Effector memory CD4-positive, alpha-beta T cell (primary cell): ENCODE results near the gene BRI3BP.

Experiments used
- DNase-seq, 3 donors: peaks; one replicate each; pipeline ENCODE4 v3.0.0-alpha.2; 2020
- H3K27ac ChIP-seq: 2 replicates; pipeline ENCODE4 v1.7.0; 2013; ENCODE audit warnings: mild to moderate bottlenecking, low read length, moderate library complexity; ENCODE audit not compliant: insufficient read depth, poor library complexity, severe bottlenecking
- H3K27me3 ChIP-seq: replicated peaks from 2 replicates; pipeline ENCODE4 v1.7.0; 2013; ENCODE audit warnings: mild to moderate bottlenecking, low read length; ENCODE audit not compliant: insufficient read depth, control insufficient read depth, poor library complexity, severe bottlenecking
- H3K36me3 ChIP-seq: 2 replicates; pipeline ENCODE4 v1.7.0; 2013; ENCODE audit warnings: mild to moderate bottlenecking, low read length, moderate library complexity; ENCODE audit not compliant: control insufficient read depth, insufficient read depth
- H3K4me1 ChIP-seq: 2 replicates; pipeline ENCODE4 v1.7.0; 2013; ENCODE audit warnings: low read length, mild to moderate bottlenecking; ENCODE audit not compliant: control insufficient read depth, insufficient read depth, poor library complexity, severe bottlenecking
- H3K4me3 ChIP-seq: 2 replicates; pipeline ENCODE4 v1.7.0; 2013; ENCODE audit warnings: low read length, low read depth, mild to moderate bottlenecking; ENCODE audit not compliant: insufficient read depth, poor library complexity, severe bottlenecking
- H3K9me3 ChIP-seq: 2 replicates; pipeline ENCODE4 v1.7.0; 2013; ENCODE audit warnings: mild to moderate bottlenecking, low read length, moderate library complexity; ENCODE audit not compliant: control insufficient read depth
- total RNA-seq, 3 donors: gene quantifications; one replicate each; lab custom pipeline; 2026; lab: John Stamatoyannopoulos, UW

The BRI3BP gene, protein sequence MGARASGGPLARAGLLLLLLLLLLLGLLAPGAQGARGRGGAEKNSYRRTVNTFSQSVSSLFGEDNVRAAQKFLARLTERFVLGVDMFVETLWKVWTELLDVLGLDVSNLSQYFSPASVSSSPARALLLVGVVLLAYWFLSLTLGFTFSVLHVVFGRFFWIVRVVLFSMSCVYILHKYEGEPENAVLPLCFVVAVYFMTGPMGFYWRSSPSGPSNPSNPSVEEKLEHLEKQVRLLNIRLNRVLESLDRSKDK
- 12.7 to 16.9 (median 14.7) reads per million in 3 donors for total RNA-seq

DNA sequence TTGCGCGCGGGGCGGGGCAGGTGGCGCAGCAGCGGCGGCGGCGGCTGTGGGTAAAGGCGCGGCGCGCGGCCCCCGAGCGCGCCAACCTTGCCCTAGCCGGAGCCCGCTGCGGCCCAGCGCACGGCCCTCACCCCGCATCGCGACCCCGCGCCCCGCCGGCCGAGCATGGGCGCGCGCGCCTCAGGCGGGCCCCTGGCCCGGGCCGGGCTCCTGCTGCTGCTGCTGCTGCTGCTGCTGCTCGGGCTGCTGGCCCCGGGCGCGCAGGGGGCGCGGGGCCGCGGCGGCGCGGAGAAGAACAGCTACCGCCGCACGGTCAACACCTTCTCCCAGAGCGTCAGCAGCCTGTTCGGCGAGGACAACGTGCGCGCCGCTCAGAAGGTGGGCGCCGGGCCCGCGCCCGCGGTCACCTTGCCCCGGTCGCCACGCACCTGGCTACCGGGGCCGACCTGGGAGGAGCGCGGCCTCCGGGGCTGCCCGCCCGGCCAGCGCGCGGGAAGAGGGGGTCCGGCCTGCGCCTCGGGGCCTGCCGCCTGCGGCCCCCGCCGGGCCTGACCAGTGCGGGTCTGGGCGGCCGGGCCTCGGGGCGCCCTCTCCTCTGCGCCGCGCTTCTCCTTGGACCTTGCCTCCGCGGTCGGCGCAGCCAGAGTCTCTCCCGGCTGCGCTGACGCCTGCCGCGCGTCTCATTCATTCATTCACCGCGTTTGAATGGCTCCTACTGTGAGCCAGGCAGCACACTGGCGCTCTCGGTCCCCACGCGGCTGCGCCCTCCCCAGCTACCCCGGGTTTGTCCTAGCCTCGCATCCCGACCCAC lies at the start of gene BRI3BP:
Gene BRI3BP, plus strand, starts transcription at position 20 of the 811 bp plus-strand sequence. Its CDS starts 146 bp downstream, at position 166.
- Histone ChIP-seq H3K27me3 (no peaks in the 10 kb centered on the region), H3K36me3 (no peaks in the 10 kb centered on the region), H3K4me3 (peak within 1 kb of the TSS; percentile 70), H3K9me3 (no peaks in the 10 kb centered on the region), H3K27ac (peak within 1 kb of the TSS; percentile 69), H3K4me1 (peaks cover 16% of the 10 kb centered on the region)
- DNase-seq, result no peak

DNA sequence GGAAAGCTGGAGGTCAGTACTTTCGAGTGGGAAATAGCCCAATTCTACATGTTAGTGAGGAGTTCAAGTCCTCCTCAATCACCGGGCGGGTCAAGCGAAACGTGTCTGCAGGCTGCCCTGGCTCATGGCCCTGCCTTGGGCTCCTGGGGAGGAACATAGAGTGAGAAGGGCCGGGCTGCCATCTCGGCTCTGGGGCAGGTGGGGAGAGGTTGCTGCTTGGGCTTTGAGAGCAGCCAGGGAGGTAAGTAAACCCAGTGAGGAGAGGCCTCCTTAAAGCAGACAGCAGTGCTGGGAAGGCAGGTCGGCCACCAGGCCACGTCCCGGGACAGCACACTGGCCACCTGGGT lies 47.0 kb upstream of the BRI3BP start:
- no peak for DNase-seq
- H3K4me1 ChIP-seq, result no peaks in the 10 kb centered on the region
- H3K9me3 ChIP-seq, result no peaks in the 10 kb centered on the region
- no peak overlapping the region for H3K27ac ChIP-seq
- no peak overlapping the region for H3K4me3 ChIP-seq
- H3K27me3 ChIP-seq, result no peaks in the 10 kb centered on the region
- H3K36me3 ChIP-seq, result peaks cover 40% of the 10 kb centered on the region

DNA sequence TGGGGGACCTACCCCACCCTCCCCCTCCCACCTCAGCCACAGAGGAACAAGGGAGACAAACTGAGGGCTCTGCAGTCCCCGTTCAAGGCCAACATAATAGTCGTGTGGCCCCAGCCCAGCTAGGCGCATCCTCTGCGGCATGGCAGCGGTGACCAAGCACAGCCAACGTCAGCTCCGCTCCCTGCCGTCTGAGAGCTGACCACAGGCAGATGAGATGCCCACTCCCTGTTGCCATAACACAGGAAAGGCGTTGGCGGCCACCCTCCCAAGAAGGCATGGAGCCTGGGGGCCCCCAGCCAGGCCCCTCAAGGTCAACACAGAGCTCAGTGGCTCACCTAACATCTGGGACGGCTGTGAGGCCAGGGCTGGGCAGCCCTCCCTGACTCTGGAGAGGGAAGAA lies 46.4 kb upstream of the BRI3BP start:
- Histone ChIP-seq H3K27ac (no peak overlapping the region), H3K9me3 (no peaks in the 10 kb centered on the region), H3K4me3 (no peak overlapping the region), H3K36me3 (peaks cover 40% of the 10 kb centered on the region), H3K27me3 (no peaks in the 10 kb centered on the region), H3K4me1 (no peaks in the 10 kb centered on the region)
- DNase-seq, result no peak

DNA sequence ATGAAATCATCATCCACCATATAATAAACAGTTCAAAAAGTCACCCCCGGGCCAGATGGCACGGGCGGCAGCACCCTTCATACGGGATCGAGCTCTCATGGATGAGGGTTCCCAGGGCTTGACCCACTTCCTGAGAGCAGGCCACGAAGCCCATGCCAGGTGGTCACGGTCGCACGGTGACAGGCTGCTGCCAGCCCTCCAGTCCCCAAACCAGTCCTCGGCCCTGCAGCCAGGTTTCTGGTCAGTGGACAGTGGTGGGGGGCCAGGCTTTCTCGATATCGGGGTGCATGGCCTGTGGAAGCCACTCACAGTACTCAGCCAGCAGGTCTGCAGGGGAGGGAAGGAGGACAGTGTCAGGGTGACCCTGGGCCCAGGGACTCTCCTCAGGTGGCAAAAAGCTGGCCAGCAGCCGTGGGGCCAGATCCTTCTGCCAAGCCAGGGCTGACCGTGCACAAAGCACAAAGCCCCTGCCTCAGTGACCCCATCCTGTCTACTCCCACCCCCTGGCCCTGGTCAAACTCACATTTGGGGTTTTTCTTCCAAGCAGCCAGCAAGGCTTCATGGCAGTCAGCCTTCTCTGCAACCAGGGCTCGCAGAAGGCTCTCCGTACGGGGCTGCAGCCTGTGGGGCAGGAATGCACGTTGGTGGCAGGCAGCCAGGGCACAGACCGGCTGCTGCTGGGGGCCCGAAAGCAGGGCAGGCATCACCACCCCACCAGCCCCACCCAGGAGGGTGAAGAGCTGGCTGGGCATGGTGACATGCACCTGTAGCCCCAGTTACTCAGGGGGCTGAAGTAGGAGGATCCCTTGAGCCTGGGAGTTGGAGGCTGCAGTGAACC lies 45.7 kb upstream of the BRI3BP start:
- Histone ChIP-seq H3K4me1 (no peaks in the 10 kb centered on the region), H3K9me3 (no peaks in the 10 kb centered on the region), H3K27ac (no peak overlapping the region), H3K27me3 (no peaks in the 10 kb centered on the region), H3K36me3 (peaks cover 42% of the 10 kb centered on the region), H3K4me3 (no peak overlapping the region)
- DNase-seq, result no peak

DNA sequence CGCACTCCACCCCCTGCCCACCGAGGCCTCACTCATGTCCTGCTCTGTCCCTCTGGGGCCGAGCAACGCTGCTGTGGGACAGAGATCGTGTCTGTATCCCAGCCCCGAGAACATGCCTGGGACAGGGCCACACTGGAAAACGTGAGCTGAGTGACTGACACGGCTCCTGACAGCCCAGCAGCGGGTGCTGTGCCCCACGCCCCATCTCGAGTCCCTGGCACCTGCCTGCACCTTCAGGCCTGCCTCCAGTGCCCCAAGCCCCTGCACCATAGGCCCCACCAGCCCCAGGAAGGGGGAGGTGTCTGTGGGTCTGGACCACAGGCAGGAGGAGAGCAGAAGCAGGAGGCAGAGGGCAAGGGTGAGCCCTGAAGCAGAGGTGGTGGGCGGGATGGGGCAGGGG lies 44.4 kb upstream of the BRI3BP start:
- no peak overlapping the region for H3K4me3 ChIP-seq
- H3K4me1 ChIP-seq, result no peaks in the 10 kb centered on the region
- no peak overlapping the region for H3K27ac ChIP-seq
- H3K36me3 ChIP-seq, result peaks cover 49% of the 10 kb centered on the region
- DNase-seq, result no peak
- H3K9me3 ChIP-seq, result no peaks in the 10 kb centered on the region
- H3K27me3 ChIP-seq, result no peaks in the 10 kb centered on the region

DNA sequence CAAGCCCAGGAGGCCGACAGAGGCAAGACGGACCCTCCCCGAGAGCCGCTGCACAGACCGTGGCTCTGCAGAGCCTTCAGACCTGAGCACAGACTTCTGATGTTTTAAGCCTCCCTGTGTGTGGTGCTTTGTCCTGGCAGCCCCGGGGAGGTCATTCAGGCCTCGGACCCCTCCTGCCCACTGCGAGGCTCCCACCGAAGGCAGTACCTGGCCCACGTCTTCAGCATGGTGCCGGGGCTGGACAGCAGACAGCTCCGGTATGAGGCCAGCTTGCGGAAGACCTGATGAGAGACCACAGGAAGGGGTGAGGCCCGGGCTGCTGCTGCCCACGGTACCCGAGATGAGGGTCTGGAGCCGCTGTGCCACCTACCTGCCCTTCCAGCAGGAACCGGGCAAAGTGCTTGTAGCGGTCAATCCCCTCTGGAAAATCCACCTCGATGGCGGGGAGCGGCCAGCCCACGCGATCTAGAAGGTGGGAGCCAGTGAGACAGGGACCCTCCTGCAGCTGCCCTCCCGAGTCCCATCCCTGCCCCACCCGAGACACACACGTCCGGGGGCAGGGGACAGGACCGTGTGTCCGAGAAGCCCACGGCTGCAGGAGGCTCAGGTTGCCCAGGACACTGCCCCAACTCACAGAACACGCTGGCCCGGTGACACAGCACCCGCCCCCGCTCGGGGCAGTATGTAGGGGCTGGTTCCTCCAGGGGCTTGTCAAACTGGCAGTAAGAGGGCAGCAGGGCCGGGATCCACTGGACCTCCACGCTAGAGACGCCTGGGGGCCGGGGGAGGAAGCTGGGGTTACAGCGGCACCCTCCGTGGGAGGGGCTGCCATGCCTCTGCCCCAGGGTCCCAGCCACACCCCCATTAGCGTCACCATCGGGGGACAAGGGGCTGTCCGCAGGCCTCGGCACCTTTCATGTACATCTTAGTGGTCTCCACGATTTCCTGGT lies 43.4 kb upstream of the BRI3BP start:
- H3K4me1 ChIP-seq, result no peaks in the 10 kb centered on the region
- no peak overlapping the region for H3K27ac ChIP-seq
- peaks cover 53% of the 10 kb centered on the region for H3K36me3 ChIP-seq
- DNase-seq, result no peak
- H3K9me3 ChIP-seq, result no peaks in the 10 kb centered on the region
- H3K27me3 ChIP-seq, result no peaks in the 10 kb centered on the region
- no peak overlapping the region for H3K4me3 ChIP-seq

DNA sequence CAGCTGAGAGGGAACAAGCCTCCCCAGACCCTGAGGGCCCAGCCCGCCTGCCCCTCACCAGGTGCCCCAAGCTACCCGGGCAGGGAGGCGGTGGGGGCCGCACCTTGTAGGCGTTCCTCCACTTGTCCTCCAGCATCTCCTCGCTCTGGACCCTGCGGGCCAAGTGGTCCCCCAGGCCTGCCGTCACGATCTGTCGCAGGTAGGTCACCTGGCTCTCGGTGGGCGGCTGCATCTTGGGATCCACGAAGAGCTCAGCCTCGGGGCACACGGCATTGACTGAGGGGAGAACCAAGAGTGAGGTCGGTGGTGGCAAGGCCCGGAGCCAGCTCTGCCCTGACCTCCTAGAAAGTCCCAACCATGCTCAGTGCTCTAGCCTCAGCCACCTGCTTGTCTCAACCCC lies 41.1 kb upstream of the BRI3BP start:
- Histone ChIP-seq H3K36me3 (peaks cover 61% of the 10 kb centered on the region), H3K9me3 (no peaks in the 10 kb centered on the region), H3K4me1 (no peaks in the 10 kb centered on the region), H3K27ac (no peak overlapping the region), H3K4me3 (no peak overlapping the region), H3K27me3 (no peaks in the 10 kb centered on the region)
- no peak for DNase-seq

DNA sequence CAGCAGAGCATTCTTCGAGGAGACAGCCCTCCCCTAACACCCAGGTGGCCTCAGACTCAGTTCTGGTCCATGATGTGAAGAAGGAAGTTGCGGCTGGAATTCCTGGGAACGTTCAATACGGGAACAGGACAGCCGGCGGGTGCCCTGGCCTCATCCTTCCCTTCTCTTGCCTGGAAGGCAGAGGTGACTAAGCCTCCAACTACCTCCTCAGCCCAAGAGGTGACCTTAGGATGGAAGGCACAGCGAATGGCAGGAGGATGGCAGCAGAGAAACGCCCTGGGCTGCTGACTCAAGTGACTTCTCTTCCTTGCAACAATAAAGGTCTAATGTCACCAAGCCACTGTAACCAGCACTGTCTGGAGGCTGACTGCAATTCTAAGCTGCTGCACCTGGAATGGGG lies 40.6 kb upstream of the BRI3BP start:
- no peak for DNase-seq
- H3K27me3 ChIP-seq, result no peaks in the 10 kb centered on the region
- H3K36me3 ChIP-seq, result peaks cover 58% of the 10 kb centered on the region
- H3K27ac ChIP-seq, result no peak overlapping the region
- H3K4me1 ChIP-seq, result no peaks in the 10 kb centered on the region
- H3K4me3 ChIP-seq, result no peak overlapping the region
- H3K9me3 ChIP-seq, result no peaks in the 10 kb centered on the region

DNA sequence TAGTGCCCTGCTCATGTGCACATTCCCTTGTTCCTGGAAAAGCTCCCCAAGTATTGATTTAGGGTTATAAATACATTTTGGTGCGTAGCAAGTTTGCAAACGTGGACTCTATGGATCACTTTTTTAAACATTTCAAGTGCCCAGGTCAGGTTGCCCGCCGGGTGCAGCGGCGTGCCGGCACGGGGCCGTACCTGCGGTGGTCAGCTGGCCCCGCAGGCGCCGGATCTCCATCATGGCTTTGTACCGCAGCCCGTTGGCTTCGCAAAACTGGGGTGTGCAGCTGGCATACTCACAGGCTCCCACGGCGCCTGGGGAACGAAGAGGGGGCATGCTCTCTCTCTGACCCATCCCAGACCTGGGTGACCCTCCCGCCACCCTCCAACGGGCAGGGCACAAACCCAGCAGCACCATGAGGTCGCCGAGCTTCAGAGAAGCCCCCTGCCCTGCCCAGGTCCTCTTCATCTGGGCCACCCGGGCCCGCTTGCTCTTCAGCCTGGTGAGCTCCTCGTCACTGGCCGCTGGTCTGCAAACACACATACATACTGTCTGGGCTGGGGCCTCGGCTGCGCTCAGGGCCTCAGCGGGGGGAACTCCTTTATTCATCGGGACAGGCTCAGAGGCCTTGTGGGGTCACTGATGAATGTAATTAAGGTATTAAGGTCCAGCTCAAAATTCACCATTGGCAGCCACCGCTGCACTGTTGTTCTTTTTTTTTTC lies 39.6 kb upstream of the BRI3BP start:
- no peaks in the 10 kb centered on the region for H3K27me3 ChIP-seq
- peaks cover 57% of the 10 kb centered on the region for H3K36me3 ChIP-seq
- no peak overlapping the region for H3K4me3 ChIP-seq
- H3K27ac ChIP-seq, result no peak overlapping the region
- no peaks in the 10 kb centered on the region for H3K4me1 ChIP-seq
- no peaks in the 10 kb centered on the region for H3K9me3 ChIP-seq
- DNase-seq, result no peak
